Central memory CD4-positive, alpha-beta T cell (primary cell): Measurements from ENCODE around the gene KSR2.

Source experiments
- DNase-seq: peaks from one replicate; pipeline ENCODE4 v3.0.0; 2022

Gene KSR2

GRCh38 chr12:117439531-117440001 is 529.2 kb downstream of the KSR2 start:
- DNase-seq = no peak

- DNase-seq = no peak
Measured at GRCh38 chr12:117438809-117439208, 530.0 kb downstream of the KSR2 start.

GRCh38 chr12:117437516-117438255 is 531.1 kb downstream of the KSR2 start:
- no peak for DNase-seq

- no peak for DNase-seq
Measured at GRCh38 chr12:117433878-117434277, 534.9 kb downstream of the KSR2 start.

- no peak for DNase-seq
Measured at GRCh38 chr12:117430246-117430645, 538.5 kb downstream of the KSR2 start.

GRCh38 chr12:117427211-117427610 is 541.6 kb downstream of the KSR2 start:
- no peak for DNase-seq

- no peak for DNase-seq
Measured at GRCh38 chr12:117421987-117422386, 546.8 kb downstream of the KSR2 start.

GRCh38 chr12:117421068-117421752 is 547.6 kb downstream of the KSR2 start:
- DNase-seq = no peak

GRCh38 chr12:117417004-117417403 is 551.8 kb downstream of the KSR2 start:
- no peak for DNase-seq

GRCh38 chr12:117412465-117413188 is 556.2 kb downstream of the KSR2 start:
- DNase-seq = no peak

GRCh38 chr12:117409286-117409685 is 559.5 kb downstream of the KSR2 start:
- no peak for DNase-seq

- no peak for DNase-seq
Measured at GRCh38 chr12:117408161-117408791, 560.5 kb downstream of the KSR2 start.

GRCh38 chr12:117404940-117405339 is 563.9 kb downstream of the KSR2 start:
- DNase-seq = no peak

- no peak for DNase-seq
Measured at GRCh38 chr12:117404203-117404853, 564.5 kb downstream of the KSR2 start.

GRCh38 chr12:117403586-117404139 is 565.1 kb downstream of the KSR2 start:
- DNase-seq = no peak
